ENCODE results near the gene GLRX. TPM values are rescaled to one million over a fixed set of nuclear protein-coding genes. Genes with fewer than 3 reads are reported as not detected.

Gene GLRX
- total and polyA plus RNA-seq, 2 of the 4 experiments (the other 2 are of a cell fraction): 142 to 193 TPM

DNA sequence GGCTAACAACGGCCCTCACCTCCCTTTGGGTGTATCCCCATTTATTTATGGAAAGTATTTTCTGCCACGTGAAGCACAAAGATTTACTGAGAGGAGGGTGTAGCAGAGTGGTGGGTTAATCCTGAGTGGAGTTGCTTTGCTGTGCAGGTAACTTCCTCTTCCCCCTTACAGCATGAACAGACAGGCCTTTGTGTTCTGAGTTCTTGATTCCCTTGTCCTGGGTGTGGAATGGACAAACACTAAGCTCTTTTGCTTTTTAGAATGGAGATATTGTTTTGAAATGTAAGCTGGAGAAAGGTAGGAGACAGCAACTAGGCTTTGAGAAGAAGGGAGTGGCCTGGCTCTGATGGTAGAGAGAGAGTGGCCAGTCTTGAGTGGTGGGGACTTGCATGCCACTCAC lies 17.1 kb upstream of the GLRX start:
- Histone ChIP-seq H2AFZ (replicated peaks; ENCODE audit: low read length, poor library complexity) (no peak overlapping the region), H3K18ac (ENCODE audit: low read depth, low read length) (no peak overlapping the region), H3K9me3 (ENCODE audit: control insufficient read depth, insufficient read depth, low read length) (no peaks in the 10 kb centered on the region), H2BK20ac (ENCODE audit: low read depth, low read length) (no peak overlapping the region), H4K5ac (ENCODE audit: low read depth, low read length) (no peak overlapping the region), H4K20me1 (ENCODE audit: insufficient read depth, low read length) (no peaks in the 10 kb centered on the region), H3K4ac (ENCODE audit: low read depth, low read length) (no peak overlapping the region), H3K9ac (ENCODE audit: low read depth, low read length) (no peak overlapping the region), H4K8ac (ENCODE audit: low read depth in 2 of 2, low read length in 2 of 2) (no peak overlapping the region), H2BK120ac (ENCODE audit: low read depth, low read length) (0 out of 2 replicates have a peak overlapping the region, but pooled peaks have one; percentile 10), H3K27ac (ENCODE audit: insufficient read depth, low read length) (no peak overlapping the region), H3K14ac (replicated peaks; ENCODE audit: low read depth, low read length) (no peak overlapping the region), H3K4me2 (ENCODE audit: low read depth, low read length) (no peak overlapping the region), H3K56ac (ENCODE audit: extremely low read depth, insufficient read depth, low read length) (no peak overlapping the region), H2BK5ac (ENCODE audit: low read depth, low read length, poor library complexity, severe bottlenecking) (no peak overlapping the region), H4K91ac (ENCODE audit: insufficient read depth, low read depth, low read length) (no peak overlapping the region; the same call in 1 of the 2 replicates), H3K4me1 (ENCODE audit: control insufficient read depth, insufficient read depth, low read length) (peaks cover 15% of the 10 kb centered on the region), H3K36me3 (ENCODE audit: control insufficient read depth, insufficient read depth, low read length) (no peaks in the 10 kb centered on the region), H3K79me1 (ENCODE audit: low read depth in 1 of 2, low read length in 2 of 2) (no peaks in the 10 kb centered on the region), H3K4me3 (ENCODE audit: insufficient read depth, low read depth, low read length) (no peak overlapping the region), H2BK15ac (ENCODE audit: low read depth, low read length) (no peak overlapping the region), H3K23ac (ENCODE audit: low read depth, low read length) (no peak overlapping the region), H3K27me3 (ENCODE audit: control insufficient read depth, insufficient read depth, low read length) (no peaks in the 10 kb centered on the region), H2AK5ac (ENCODE audit: low read depth, low read length) (no peak overlapping the region), H2AK9ac (replicated peaks; ENCODE audit: low read depth, low read length, poor library complexity) (no peak overlapping the region), H3K9me1 (ENCODE audit: insufficient read depth, low read length) (peaks cover 3% of the 10 kb centered on the region; the same call in 1 of the 2 replicates)
- in situ Hi-C loops (cut with MboI; ENCODE audit: low sequenced_read_pairs): loop anchor here (10.0 kb wide), 2 partner anchors 175 to 285 kb away; partner anchors contain the start of genes ARSK and SKIC3
- TF ChIP-seq RFX5 (IDR thresholded peaks at IDR 0.05; ENCODE audit: low read depth, low read length): no peak
- TF ChIP-seq CEBPB (IDR thresholded peaks at IDR 0.05; ENCODE audit: low read depth, low read length): no peak
- TF ChIP-seq CHD1 (IDR thresholded peaks at IDR 0.05; ENCODE audit: low read depth, low read length): no peak
- TF ChIP-seq NFE2L2 (IDR thresholded peaks at IDR 0.05; ENCODE audit: low read depth, low read length): no peak
- no peak for TF ChIP-seq FOS (IDR thresholded peaks at IDR 0.05; ENCODE audit: low read depth, low read length)
- no peak for TF ChIP-seq MAFK (IDR thresholded peaks at IDR 0.05; ENCODE audit: low read depth, low read length)
- no peak for TF ChIP-seq RAD21 (IDR thresholded peaks at IDR 0.05; ENCODE audit: low read length)
- TF ChIP-seq RCOR1 (IDR thresholded peaks at IDR 0.05; ENCODE audit: insufficient replicate concordance, low read length): no peak
- no TSS peak for BruUV-seq (replicated peaks)
- ATAC-seq (ENCODE audit: low read depth) (no peak), DNase-seq (no peak)
- dilution Hi-C loops (cut with HindIII; ENCODE audit: low sequenced_read_pairs, unreplicated experiment): no loop called here
- POLR2A ChIA-PET (ENCODE audit: unreplicated experiment): no interaction called here
- CTCF ChIA-PET: no interaction called here
- WGBS, 2 experiments (ENCODE audit: extremely low coverage in 2 of 2, insufficient read length in 1 of 2): no CpG with 5 or more reads among the region's 2 CpGs
- intact Hi-C loops (cut with micrococcal nuclease): no loop called here
